Osteocyte (in vitro differentiated cells): ENCODE measurements around the gene ARSB. TPM values are rescaled to one million over a fixed set of nuclear protein-coding genes. Genes with fewer than 3 reads are reported as not detected.

Experiments used
- DNase-seq: peaks from one replicate; pipeline ENCODE4 v3.0.0; 2021; ENCODE audit warnings: mixed read lengths; ENCODE audit not compliant: unreplicated experiment; ENCODE audit errors: extremely low spot score
- H3K27ac Mint-ChIP-seq: one replicate; pipeline ENCODE4 v1.8.0; 2021; ENCODE audit warnings: mild to moderate bottlenecking, mixed read lengths; ENCODE audit not compliant: unreplicated experiment
- H3K27me3 Mint-ChIP-seq: one replicate; pipeline ENCODE4 v1.8.0; 2021; ENCODE audit warnings: mixed read lengths; ENCODE audit not compliant: unreplicated experiment
- H3K36me3 Mint-ChIP-seq: one replicate; pipeline ENCODE4 v1.8.0; 2021; ENCODE audit warnings: mixed read lengths; ENCODE audit not compliant: unreplicated experiment
- H3K4me1 Mint-ChIP-seq: one replicate; pipeline ENCODE4 v1.8.0; 2021; ENCODE audit warnings: mixed read lengths; ENCODE audit not compliant: unreplicated experiment
- H3K4me3 Mint-ChIP-seq: one replicate; pipeline ENCODE4 v1.8.0; 2021; ENCODE audit warnings: mild to moderate bottlenecking, moderate library complexity, mixed read lengths; ENCODE audit not compliant: unreplicated experiment
- H3K9me3 Mint-ChIP-seq: one replicate; pipeline ENCODE4 v1.8.0; 2021; ENCODE audit warnings: mixed read lengths; ENCODE audit not compliant: unreplicated experiment
- CTCF ChIP-seq: fragments of 200-600 bp; sonication (generic); IDR thresholded peaks from 2 replicates; pipeline ENCODE4 v1.5.0; 2021; ENCODE audit warnings: antibody characterized with exemption, mild to moderate bottlenecking, moderate library complexity
- total RNA-seq: library from RNA; stranded (reverse); gene quantifications from 2 replicates; pipeline ENCODE4 v1.2.1, GENCODE V29; 2021

Gene ARSB
- total RNA-seq, 1 donor from 2014 or later = 34.9 TPM

- peaks cover 3% of the 10 kb centered on the region for H3K4me1 Mint-ChIP-seq
- H3K27me3 Mint-ChIP-seq = no peaks in the 10 kb centered on the region
- no peak for DNase-seq
- no peak overlapping the region for H3K4me3 Mint-ChIP-seq
- no peak overlapping the region for H3K27ac Mint-ChIP-seq
- H3K36me3 Mint-ChIP-seq = peaks cover 16% of the 10 kb centered on the region
- no peak for TF ChIP-seq CTCF
- no peaks in the 10 kb centered on the region for H3K9me3 Mint-ChIP-seq
Observed at GRCh38 chr5:78958672-78959445, 26.3 kb downstream of the ARSB start.

GRCh38 chr5:78956901-78957300, 28.2 kb downstream of the ARSB start:
- H3K27me3 Mint-ChIP-seq = no peaks in the 10 kb centered on the region
- no peak for TF ChIP-seq CTCF
- H3K4me3 Mint-ChIP-seq = no peak overlapping the region
- no peak overlapping the region for H3K27ac Mint-ChIP-seq
- no peaks in the 10 kb centered on the region for H3K9me3 Mint-ChIP-seq
- H3K36me3 Mint-ChIP-seq = peaks cover 9% of the 10 kb centered on the region
- peaks cover 20% of the 10 kb centered on the region for H3K4me1 Mint-ChIP-seq
- DNase-seq = no peak

- no peak for DNase-seq
- Mint-ChIP-seq H3K9me3 (no peaks in the 10 kb centered on the region), H3K27ac (peak overlapping the region; percentile 19), H3K4me1 (peaks cover 31% of the 10 kb centered on the region), H3K27me3 (no peaks in the 10 kb centered on the region), H3K4me3 (no peak overlapping the region), H3K36me3 (peaks cover 16% of the 10 kb centered on the region)
- no peak for TF ChIP-seq CTCF
Observed at GRCh38 chr5:78953092-78953800, 31.9 kb downstream of the ARSB start.

- no peak for DNase-seq
- Mint-ChIP-seq H3K4me3 (peak overlapping the region; percentile 38), H3K9me3 (no peaks in the 10 kb centered on the region), H3K27ac (peak overlapping the region; percentile 93), H3K36me3 (peaks cover 4% of the 10 kb centered on the region), H3K27me3 (no peaks in the 10 kb centered on the region), H3K4me1 (peaks cover 46% of the 10 kb centered on the region)
- TF ChIP-seq CTCF = no peak
Observed at GRCh38 chr5:78930721-78931120, 54.4 kb downstream of the ARSB start.

GRCh38 chr5:78929833-78930232, 55.3 kb downstream of the ARSB start:
- Mint-ChIP-seq H3K4me3 (no peak overlapping the region), H3K36me3 (peaks cover 4% of the 10 kb centered on the region), H3K27ac (peak overlapping the region; percentile 93), H3K9me3 (no peaks in the 10 kb centered on the region), H3K27me3 (no peaks in the 10 kb centered on the region), H3K4me1 (peaks cover 48% of the 10 kb centered on the region)
- no peak for DNase-seq
- no peak for TF ChIP-seq CTCF
